CD4-positive, alpha-beta T cell (primary cell): ENCODE data around the gene DHX32. TPM values are rescaled to one million over a fixed set of nuclear protein-coding genes. Genes with fewer than 3 reads are reported as not detected.

Experiments
- ATAC-seq: fragments of 200-7000 bp; cut with Tn5 transposase; one replicate; pipeline ENCODE4 v1.10.0; 2022; ENCODE audit warnings: mild to moderate bottlenecking; ENCODE audit not compliant: poor library complexity
- CTCF ChIA-PET: fragments of 350-600 bp; sonication (Branson Sonifier 250); formaldehyde crosslinking; loops from one replicate; lab custom pipeline; 2021; ENCODE audit warnings: antibody characterized with exemption, inconsistent platforms; lab: Charles Lee
- POLR2A ChIA-PET: fragments of 350-600 bp; sonication (Branson Sonifier 250); formaldehyde crosslinking; loops from one replicate; lab custom pipeline; 2021; ENCODE audit warnings: antibody characterized with exemption, inconsistent platforms; lab: Charles Lee
- DNase-seq, 14 experiments: peaks; one replicate each; pipeline ENCODE4 v3.0.0-alpha.2; 2013 to 2020; ENCODE audit warnings: mixed read lengths in 2 of 14
- H3K27ac ChIP-seq, 2 donors: one replicate each; pipeline versions ENCODE4 v1.5.1 to v1.7.0; 2013; ENCODE audit warnings: low read length in 2 of 2, low read depth in 1 of 2, mild to moderate bottlenecking in 1 of 2
- H3K27me3 ChIP-seq, 2 experiments: 1 replicate in 1 of 2; 2 replicates in 1 of 2; pipeline versions ENCODE4 v1.6.1 to v1.7.0; 2013; ENCODE audit warnings: low read length in 2 of 2, control low read depth in 1 of 2, mild to moderate bottlenecking in 1 of 2, moderate library complexity in 1 of 2; ENCODE audit not compliant: insufficient read depth in 2 of 2, control insufficient read depth in 1 of 2
- H3K36me3 ChIP-seq: one replicate; pipeline ENCODE4 v1.6.1; 2013; ENCODE audit warnings: low read length, control low read depth; ENCODE audit not compliant: insufficient read depth
- H3K4me1 ChIP-seq: one replicate; pipeline ENCODE4 v1.6.1; 2013; ENCODE audit warnings: low read length, control low read depth; ENCODE audit not compliant: insufficient read depth
- H3K4me3 ChIP-seq: one replicate; pipeline ENCODE4 v1.5.1; 2013; ENCODE audit warnings: mild to moderate bottlenecking, low read length, moderate library complexity
- H3K9me3 ChIP-seq, 2 experiments: 1 replicate in 1 of 2; 2 replicates in 1 of 2; pipeline versions ENCODE4 v1.6.1 to v1.7.0; 2013; ENCODE audit warnings: low read length in 2 of 2, mild to moderate bottlenecking in 2 of 2, control low read depth in 1 of 2, moderate library complexity in 1 of 2; ENCODE audit not compliant: control insufficient read depth in 1 of 2, insufficient read depth in 1 of 2
- H3K27ac Mint-ChIP-seq: one replicate; pipeline ENCODE4 v1.8.0; 2020; ENCODE audit warnings: mixed read lengths
- H3K27me3 Mint-ChIP-seq: one replicate; pipeline ENCODE4 v1.8.0; 2021; ENCODE audit warnings: mixed read lengths
- H3K36me3 Mint-ChIP-seq: one replicate; pipeline ENCODE4 v1.8.0; 2021; ENCODE audit warnings: low read depth, mixed read lengths
- H3K4me1 Mint-ChIP-seq: one replicate; pipeline ENCODE4 v1.8.0; 2021; ENCODE audit warnings: low read depth, mixed read lengths
- H3K4me3 Mint-ChIP-seq: one replicate; pipeline ENCODE4 v1.8.0; 2020; ENCODE audit warnings: mild to moderate bottlenecking, mixed read lengths
- H3K9me3 Mint-ChIP-seq: one replicate; pipeline ENCODE4 v1.8.0; 2020; ENCODE audit warnings: mixed read lengths
- intact Hi-C, 2 experiments: fragments of 100-400 bp; cut with DNase I in 1 of 2; cut with micrococcal nuclease in 1 of 2; formaldehyde crosslinking; loops; one replicate each; pipeline versions ENCODE4 v1.15.1 to v1.9.0; 2023 to 2025; cut with DNase I, micrococcal nuclease
- total RNA-seq, 174 experiments: library from RNA in 2 of 174; stranded (reverse) in 2 of 174; gene quantifications; one replicate each; pipeline ENCODE4 v1.2.3 and lab custom pipeline; 2021 to 2026
- TF ChIP-seq, protein P1 (sequence below): fragments of 200-600 bp; IDR thresholded peaks from one replicate; pipeline ENCODE4 v1.8.0; 2022; ENCODE audit warnings: antibody characterized with exemption, mild to moderate bottlenecking

The DHX32 gene
- total RNA-seq, 2 experiments from 2014 or later, result 1.3 to 1.7 TPM

DNA sequence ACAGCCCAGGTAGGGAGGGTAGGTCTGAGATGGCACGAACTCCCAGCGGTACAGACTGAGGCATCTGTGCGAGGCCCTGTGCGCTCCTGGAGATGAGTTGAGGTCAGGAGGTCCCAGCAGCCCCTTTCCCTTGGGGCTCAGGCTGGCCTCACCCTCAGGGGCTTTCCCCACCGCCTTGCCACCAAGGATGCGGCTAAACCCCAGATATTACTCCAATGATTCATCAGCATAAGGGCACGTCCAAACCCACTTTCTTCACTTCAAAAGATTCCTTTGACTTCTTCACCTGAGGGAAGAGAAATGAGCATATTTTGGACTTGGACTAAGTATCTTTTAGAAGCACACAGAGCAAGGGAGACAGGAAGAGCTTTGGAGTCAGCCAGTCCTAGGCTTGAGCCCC lies 78.4 kb downstream of the DHX32 start:
- intact Hi-C loops, result no loop called here
- H3K4me3 Mint-ChIP-seq, result no peak overlapping the region
- Histone ChIP-seq H3K36me3 (peaks cover 55% of the 10 kb centered on the region), H3K4me1 (no peaks in the 10 kb centered on the region), H3K9me3 (no peaks in the 10 kb centered on the region), H3K27me3 (no peaks in the 10 kb centered on the region), H3K27ac (no peak overlapping the region), H3K4me3 (no peak overlapping the region)
- H3K36me3 Mint-ChIP-seq, result peaks cover 74% of the 10 kb centered on the region
- CTCF ChIA-PET, result no interaction called here
- DNase-seq (no peak), ATAC-seq (no peak)
- H3K27me3 Mint-ChIP-seq, result no peaks in the 10 kb centered on the region
- no peaks in the 10 kb centered on the region for H3K9me3 Mint-ChIP-seq
- no peaks in the 10 kb centered on the region for H3K4me1 Mint-ChIP-seq
- POLR2A ChIA-PET, result no interaction called here
- H3K27ac Mint-ChIP-seq, result no peak overlapping the region
- TF ChIP-seq, protein P1, sequence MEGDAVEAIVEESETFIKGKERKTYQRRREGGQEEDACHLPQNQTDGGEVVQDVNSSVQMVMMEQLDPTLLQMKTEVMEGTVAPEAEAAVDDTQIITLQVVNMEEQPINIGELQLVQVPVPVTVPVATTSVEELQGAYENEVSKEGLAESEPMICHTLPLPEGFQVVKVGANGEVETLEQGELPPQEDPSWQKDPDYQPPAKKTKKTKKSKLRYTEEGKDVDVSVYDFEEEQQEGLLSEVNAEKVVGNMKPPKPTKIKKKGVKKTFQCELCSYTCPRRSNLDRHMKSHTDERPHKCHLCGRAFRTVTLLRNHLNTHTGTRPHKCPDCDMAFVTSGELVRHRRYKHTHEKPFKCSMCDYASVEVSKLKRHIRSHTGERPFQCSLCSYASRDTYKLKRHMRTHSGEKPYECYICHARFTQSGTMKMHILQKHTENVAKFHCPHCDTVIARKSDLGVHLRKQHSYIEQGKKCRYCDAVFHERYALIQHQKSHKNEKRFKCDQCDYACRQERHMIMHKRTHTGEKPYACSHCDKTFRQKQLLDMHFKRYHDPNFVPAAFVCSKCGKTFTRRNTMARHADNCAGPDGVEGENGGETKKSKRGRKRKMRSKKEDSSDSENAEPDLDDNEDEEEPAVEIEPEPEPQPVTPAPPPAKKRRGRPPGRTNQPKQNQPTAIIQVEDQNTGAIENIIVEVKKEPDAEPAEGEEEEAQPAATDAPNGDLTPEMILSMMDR, result no peak

DNA sequence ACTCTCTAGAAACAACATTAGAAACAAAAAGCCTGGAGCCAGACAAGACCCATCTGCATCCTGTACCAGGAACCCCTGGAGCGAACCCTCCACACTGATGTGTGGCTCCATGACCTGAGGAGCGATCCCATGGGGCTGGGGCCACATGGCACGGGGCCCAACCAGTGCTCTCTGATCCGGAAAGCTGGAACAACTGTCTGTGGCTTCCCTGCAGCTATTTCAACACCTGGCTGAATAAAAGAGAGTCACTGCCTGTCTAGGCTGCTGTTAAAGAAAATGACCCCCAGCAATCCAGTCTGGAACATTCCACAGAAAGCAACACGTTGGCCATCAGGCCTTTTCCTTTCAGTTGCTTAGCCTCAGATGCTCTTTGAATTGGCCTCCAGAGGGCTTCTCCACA lies 79.0 kb downstream of the DHX32 start:
- Histone ChIP-seq H3K4me1 (no peaks in the 10 kb centered on the region), H3K36me3 (peaks cover 50% of the 10 kb centered on the region), H3K27me3 (no peaks in the 10 kb centered on the region), H3K4me3 (no peak overlapping the region), H3K9me3 (no peaks in the 10 kb centered on the region), H3K27ac (no peak overlapping the region)
- ChIA-PET CTCF (no interaction called here), POLR2A (no interaction called here)
- ATAC-seq (no peak), DNase-seq (no peak)
- Mint-ChIP-seq H3K4me3 (no peak overlapping the region), H3K27ac (no peak overlapping the region), H3K36me3 (peaks cover 74% of the 10 kb centered on the region), H3K27me3 (no peaks in the 10 kb centered on the region), H3K9me3 (no peaks in the 10 kb centered on the region), H3K4me1 (no peaks in the 10 kb centered on the region)
- intact Hi-C loops, result no loop called here
- TF ChIP-seq, protein P1, result no peak

DNA sequence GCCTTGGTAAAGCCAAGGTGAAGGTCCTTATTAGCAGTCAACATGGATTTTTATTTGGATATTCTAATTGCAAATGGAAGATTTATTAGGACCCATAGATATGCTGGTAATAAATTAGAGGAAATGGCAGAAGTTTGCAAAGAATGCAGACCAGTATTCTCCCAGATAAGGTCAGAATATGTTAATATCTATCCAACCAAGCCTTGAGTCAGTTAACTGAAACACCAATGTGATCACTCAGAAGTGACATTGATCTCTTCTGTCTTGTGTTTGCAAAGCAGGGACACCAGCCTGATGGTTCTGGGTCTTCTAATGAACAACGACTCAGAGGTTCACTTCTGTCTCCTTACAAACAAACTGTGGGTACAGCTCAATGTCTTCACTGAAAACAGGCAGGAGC lies 79.5 kb downstream of the DHX32 start:
- peaks cover 74% of the 10 kb centered on the region for H3K36me3 Mint-ChIP-seq
- no peak overlapping the region for H3K4me3 Mint-ChIP-seq
- intact Hi-C loops, result no loop called here
- no peaks in the 10 kb centered on the region for H3K9me3 Mint-ChIP-seq
- peaks cover 45% of the 10 kb centered on the region for H3K36me3 ChIP-seq
- H3K27me3 ChIP-seq, result no peaks in the 10 kb centered on the region
- no peaks in the 10 kb centered on the region for H3K9me3 ChIP-seq
- DNase-seq (no peak), ATAC-seq (no peak)
- H3K4me1 ChIP-seq, result no peaks in the 10 kb centered on the region
- ChIA-PET POLR2A (no interaction called here), CTCF (no interaction called here)
- TF ChIP-seq, protein P1, result no peak
- H3K4me3 ChIP-seq, result no peak overlapping the region
- H3K27me3 Mint-ChIP-seq, result no peaks in the 10 kb centered on the region
- H3K27ac Mint-ChIP-seq, result no peak overlapping the region
- H3K4me1 Mint-ChIP-seq, result no peaks in the 10 kb centered on the region
- no peak overlapping the region for H3K27ac ChIP-seq
